GM21786 (cell line): ENCODE results near the gene ZMYND19.
A peak's percentile ranks its signal among the peaks of the same experiment; 100 is the strongest.
"Not testable (repeated sequence)": the region's sequence is repeated elsewhere in the genome, so short reads cannot be mapped to it uniquely, and the experiment has no call there.

Experiments used
- ATAC-seq: cut with Tn5 transposase; IDR thresholded peaks from one replicate; pipeline ENCODE4 v1.9.1; 2021; ENCODE audit not compliant: unreplicated experiment

The ZMYND19 gene

GRCh38 chr9:137589441-137590122 is 730 bp downstream of the ZMYND19 start:
- ATAC-seq, result peak; percentile 17

- no peak for ATAC-seq
These were observed 1.4 kb downstream of the ZMYND19 start for GRCh38 chr9:137588891-137589290.

- no peak for ATAC-seq
These were observed 2.0 kb downstream of the ZMYND19 start for GRCh38 chr9:137588311-137588710.

- no peak for ATAC-seq
These were observed 3.5 kb downstream of the ZMYND19 start for GRCh38 chr9:137586854-137587253.

GRCh38 chr9:137583957-137584356 is 6.4 kb downstream of the ZMYND19 start:
- ATAC-seq, result no peak

GRCh38 chr9:137583347-137583746 is 7.0 kb downstream of the ZMYND19 start:
- ATAC-seq, result no peak

- ATAC-seq, result no peak
These were observed 7.9 kb downstream of the ZMYND19 start for GRCh38 chr9:137582286-137582860.

GRCh38 chr9:137581361-137582285 is 8.7 kb downstream of the ZMYND19 start:
- no peak for ATAC-seq

GRCh38 chr9:137580954-137581322 is 9.4 kb downstream of the ZMYND19 start:
- no peak for ATAC-seq

GRCh38 chr9:137580209-137580953 is 9.9 kb downstream of the ZMYND19 start:
- no peak for ATAC-seq

GRCh38 chr9:137579259-137579604 is 11.1 kb downstream of the ZMYND19 start:
- ATAC-seq, result no peak

GRCh38 chr9:137578518-137579258 is 11.6 kb downstream of the ZMYND19 start, which contains the start of gene DPH7:
DPH7 (minus strand) TSS chr9:137578925; CDS start chr9:137578777, 148 bp downstream.
- ATAC-seq, result peak; percentile 79

- ATAC-seq, result no peak
These were observed 14.4 kb downstream of the ZMYND19 start for GRCh38 chr9:137575716-137576411.

GRCh38 chr9:137575364-137575715 is 15.0 kb downstream of the ZMYND19 start:
- no peak for ATAC-seq

GRCh38 chr9:137574192-137574591 is 16.1 kb downstream of the ZMYND19 start:
- no peak for ATAC-seq

GRCh38 chr9:137570566-137570965 is 19.7 kb downstream of the ZMYND19 start:
- no peak for ATAC-seq

- no peak for ATAC-seq
These were observed 20.6 kb downstream of the ZMYND19 start for GRCh38 chr9:137569609-137570203.

- ATAC-seq, result not testable (repeated sequence)
These were observed 21.9 kb downstream of the ZMYND19 start for GRCh38 chr9:137568445-137568844.

- no peak for ATAC-seq
These were observed 25.4 kb downstream of the ZMYND19 start for GRCh38 chr9:137564817-137565411.
